ENCODE results near the gene PAX2.

Gene PAX2

DNA sequence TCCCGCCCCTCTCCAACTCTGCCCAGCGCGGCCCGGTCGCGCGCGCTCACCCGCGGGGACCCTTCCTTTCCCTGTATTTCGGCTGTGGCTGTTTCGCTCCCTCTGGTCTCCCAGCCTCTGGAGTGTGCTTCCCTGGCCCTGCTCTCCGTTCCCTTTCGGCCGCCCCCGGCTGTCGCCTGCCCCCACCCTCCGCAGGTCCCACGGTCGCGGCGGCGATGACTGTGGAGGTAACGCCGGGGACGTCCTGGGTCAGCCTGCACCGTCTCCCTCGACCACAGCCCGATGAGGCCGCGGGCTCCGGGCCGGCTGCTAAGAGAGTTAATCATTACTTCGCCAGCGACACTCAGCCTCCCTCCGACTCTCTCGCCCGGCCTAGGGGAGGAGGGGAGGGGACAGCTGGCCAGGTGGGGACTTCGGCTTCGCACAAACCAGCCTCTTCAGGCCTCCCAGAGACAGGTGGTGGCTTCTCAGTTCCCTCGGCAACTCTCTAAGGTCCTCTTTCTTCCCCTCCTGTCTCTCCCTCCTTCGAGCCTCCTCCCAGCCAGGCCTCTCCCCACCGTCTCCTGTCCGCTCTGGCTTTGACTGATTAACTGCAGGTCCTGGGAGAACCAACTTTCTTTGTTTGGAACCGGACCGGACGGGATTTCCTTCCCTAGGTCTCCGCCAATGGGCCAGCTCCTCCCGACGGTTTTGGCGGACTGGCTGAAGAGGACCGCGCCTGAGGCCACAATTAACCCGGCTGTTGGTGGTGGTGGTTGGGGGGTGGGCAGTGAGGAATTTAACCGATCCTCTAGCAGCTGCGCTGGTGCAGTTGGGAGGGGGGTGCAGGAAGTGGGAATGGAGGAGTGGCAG, 5.6 kb upstream of the PAX2 start:
- no peak for DNase-seq (ENCODE audit: low spot score)
- H3K36me3 ChIP-seq (ENCODE audit: low read depth): no peaks in the 10 kb centered on the region
- H3K4me1 ChIP-seq (ENCODE audit: insufficient read depth, poor library complexity, severe bottlenecking): no peaks in the 10 kb centered on the region
- H3K27me3 ChIP-seq (ENCODE audit: insufficient read depth, poor library complexity, severe bottlenecking): peaks cover 100% of the 10 kb centered on the region
- H3K9me3 ChIP-seq (ENCODE audit: severe bottlenecking): no peaks in the 10 kb centered on the region
- H3K27ac ChIP-seq (ENCODE audit: poor library complexity, severe bottlenecking): no peak overlapping the region
- ATAC-seq (ENCODE audit: low read depth): no peak
- no peak for TF ChIP-seq CTCF (IDR thresholded peaks at IDR 0.05; ENCODE audit: poor library complexity, severe bottlenecking)
- no peak overlapping the region for H3K4me3 ChIP-seq (ENCODE audit: severe bottlenecking)

DNA sequence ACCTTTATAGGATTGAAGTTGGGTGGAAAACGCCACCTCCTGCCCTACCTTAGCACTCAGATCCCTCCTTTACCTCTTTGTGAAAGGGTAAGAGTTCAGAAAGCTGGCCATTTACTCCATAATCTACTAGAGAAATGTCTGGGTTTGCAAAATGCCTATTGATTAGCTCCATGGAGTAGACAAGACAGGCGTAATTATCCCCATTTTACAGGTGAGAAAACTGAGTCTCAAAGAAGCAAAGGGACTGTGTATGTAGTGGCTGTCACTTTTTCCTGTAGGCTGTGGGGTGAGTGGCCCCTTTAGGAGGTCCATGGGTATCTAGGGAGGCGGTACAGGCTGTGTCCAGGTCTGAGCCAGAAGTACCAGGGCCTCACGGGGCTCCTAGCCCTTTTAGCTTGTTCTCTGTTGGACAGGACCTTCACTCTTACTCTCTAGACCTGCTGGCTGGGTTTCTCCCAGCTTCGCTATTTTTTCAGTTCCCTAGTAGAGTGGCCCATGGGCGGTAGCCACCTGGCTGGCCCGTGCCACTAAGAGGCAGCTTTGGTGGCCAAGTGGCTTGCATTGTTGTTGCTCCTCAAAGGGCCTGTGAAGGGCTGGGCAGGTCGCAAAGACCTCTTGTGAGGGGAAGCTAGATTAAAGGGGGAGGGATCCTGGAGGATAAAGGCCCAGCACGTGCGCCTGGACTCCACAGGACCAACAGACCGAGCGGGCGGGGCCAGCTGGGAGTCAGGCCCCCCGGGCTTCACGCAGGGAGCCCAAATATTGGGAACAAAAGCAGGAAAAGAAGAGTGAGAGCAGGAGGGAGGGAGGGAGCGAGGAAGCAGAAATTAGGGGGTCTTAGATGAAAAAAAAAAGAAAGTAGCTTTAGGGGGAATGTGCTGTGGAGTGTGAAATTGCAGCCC, 4.7 kb upstream of the PAX2 start:
- no peak for ATAC-seq (ENCODE audit: low read depth)
- Histone ChIP-seq H3K27me3 (ENCODE audit: insufficient read depth, poor library complexity, severe bottlenecking) (peaks cover 100% of the 10 kb centered on the region), H3K4me1 (ENCODE audit: insufficient read depth, poor library complexity, severe bottlenecking) (no peaks in the 10 kb centered on the region), H3K9me3 (ENCODE audit: severe bottlenecking) (no peaks in the 10 kb centered on the region), H3K36me3 (ENCODE audit: low read depth) (no peaks in the 10 kb centered on the region), H3K4me3 (ENCODE audit: severe bottlenecking) (no peak overlapping the region), H3K27ac (ENCODE audit: poor library complexity, severe bottlenecking) (no peak overlapping the region)
- TF ChIP-seq CTCF (IDR thresholded peaks at IDR 0.05; ENCODE audit: poor library complexity, severe bottlenecking): no peak
- DNase-seq (ENCODE audit: low spot score): no peak

GRCh38 chr10:100741378-100742075, 3.9 kb upstream of the PAX2 start:
- DNase-seq (ENCODE audit: low spot score) (no peak), ATAC-seq (ENCODE audit: low read depth) (no peak)
- H3K9me3 ChIP-seq (ENCODE audit: severe bottlenecking): no peaks in the 10 kb centered on the region
- H3K4me1 ChIP-seq (ENCODE audit: insufficient read depth, poor library complexity, severe bottlenecking): no peaks in the 10 kb centered on the region
- H3K4me3 ChIP-seq (ENCODE audit: severe bottlenecking): no peak overlapping the region
- H3K27me3 ChIP-seq (ENCODE audit: insufficient read depth, poor library complexity, severe bottlenecking): peaks cover 100% of the 10 kb centered on the region
- TF ChIP-seq CTCF (IDR thresholded peaks at IDR 0.05; ENCODE audit: poor library complexity, severe bottlenecking): no peak
- H3K27ac ChIP-seq (ENCODE audit: poor library complexity, severe bottlenecking): no peak overlapping the region
- no peaks in the 10 kb centered on the region for H3K36me3 ChIP-seq (ENCODE audit: low read depth)

DNA sequence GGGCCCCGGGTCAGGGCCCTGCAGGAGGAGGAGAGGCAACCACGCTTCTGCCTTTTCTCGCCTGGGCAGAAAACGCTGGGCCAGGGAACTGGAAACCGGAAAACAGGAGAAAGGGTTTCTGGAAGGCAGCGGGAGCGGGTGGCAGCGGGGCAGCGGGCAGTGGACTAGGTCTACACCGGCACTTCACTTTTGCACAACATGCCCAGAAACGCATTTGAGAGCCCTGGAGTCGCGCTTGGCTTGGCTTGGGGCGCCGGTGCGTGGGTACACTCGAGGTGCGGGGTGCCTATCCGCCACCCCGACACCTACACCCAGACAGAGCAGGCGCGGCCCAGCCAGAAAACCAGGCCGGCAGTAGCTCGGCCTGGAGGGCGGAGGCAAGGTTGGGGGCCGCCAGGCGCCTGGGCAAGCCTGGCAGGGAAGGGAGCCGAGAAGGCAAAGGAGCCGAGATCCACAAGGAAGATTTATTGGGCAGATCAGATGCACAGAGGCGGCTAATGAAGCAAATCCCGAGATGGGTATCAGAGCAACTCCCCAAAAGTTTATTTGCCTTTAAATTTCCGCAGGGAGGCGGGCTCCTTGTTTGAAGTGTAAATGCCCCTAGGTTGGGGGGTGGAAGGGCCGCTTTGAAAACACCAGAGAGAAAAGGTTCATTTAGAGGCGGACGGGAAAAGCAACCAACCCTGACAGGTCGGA, 3.2 kb upstream of the PAX2 start:
- TF ChIP-seq CTCF (IDR thresholded peaks at IDR 0.05; ENCODE audit: poor library complexity, severe bottlenecking): no peak
- H3K9me3 ChIP-seq (ENCODE audit: severe bottlenecking): no peaks in the 10 kb centered on the region
- no peaks in the 10 kb centered on the region for H3K36me3 ChIP-seq (ENCODE audit: low read depth)
- peaks cover 100% of the 10 kb centered on the region for H3K27me3 ChIP-seq (ENCODE audit: insufficient read depth, poor library complexity, severe bottlenecking)
- DNase-seq (ENCODE audit: low spot score) (no peak), ATAC-seq (ENCODE audit: low read depth) (no peak)
- H3K27ac ChIP-seq (ENCODE audit: poor library complexity, severe bottlenecking): no peak overlapping the region
- no peaks in the 10 kb centered on the region for H3K4me1 ChIP-seq (ENCODE audit: insufficient read depth, poor library complexity, severe bottlenecking)
- H3K4me3 ChIP-seq (ENCODE audit: severe bottlenecking): no peak overlapping the region

Measured in RWPE2 (cell line).